ENCODE results near the gene SWAP70.
A peak's percentile ranks its signal among the peaks of the same experiment; 100 is the strongest.

SWAP70 gene

DNA sequence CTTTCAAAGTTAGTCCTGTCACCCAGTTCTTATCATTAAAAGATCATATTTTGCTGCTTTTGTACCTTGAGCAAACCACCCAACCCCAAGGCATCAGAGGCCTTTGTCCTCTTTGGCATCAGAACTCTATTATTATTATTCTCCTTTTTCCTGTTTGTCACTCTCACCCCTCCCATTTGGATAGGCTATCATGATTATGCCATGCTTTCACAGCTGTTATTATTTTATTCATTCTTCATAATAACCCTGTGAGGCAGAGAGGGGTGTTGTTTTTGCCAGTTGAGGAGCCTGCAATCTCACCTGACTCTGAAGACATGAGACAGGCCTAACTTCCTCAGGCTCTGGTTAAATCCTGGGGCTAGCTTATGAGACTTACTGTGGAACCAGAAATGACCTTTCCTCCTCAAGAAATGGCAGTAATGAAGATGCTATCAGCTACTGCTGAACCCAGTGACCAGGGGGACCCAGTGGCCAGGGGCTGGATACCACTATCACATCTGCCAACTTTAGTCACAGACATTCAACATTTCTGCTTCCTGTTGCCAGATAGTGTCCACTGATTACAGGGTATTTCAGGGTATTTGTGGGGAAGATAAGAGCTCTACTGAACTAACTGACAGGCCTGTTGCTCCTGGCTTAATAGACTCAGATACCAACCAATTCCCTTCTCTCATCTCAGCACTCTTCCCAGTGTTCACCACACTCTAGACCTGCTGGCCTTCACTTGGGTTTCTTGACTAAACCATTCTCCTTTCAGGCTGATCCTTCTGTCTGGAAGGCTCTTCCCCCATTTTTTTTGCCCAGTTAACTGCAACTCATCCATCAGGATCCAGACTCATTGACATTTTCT, 11.8 kb upstream of the SWAP70 start:
- no peak for DNase-seq

- DNase-seq: no peak
Observed at GRCh38 chr11:9653871-9654270, 10.0 kb upstream of the SWAP70 start.

DNA sequence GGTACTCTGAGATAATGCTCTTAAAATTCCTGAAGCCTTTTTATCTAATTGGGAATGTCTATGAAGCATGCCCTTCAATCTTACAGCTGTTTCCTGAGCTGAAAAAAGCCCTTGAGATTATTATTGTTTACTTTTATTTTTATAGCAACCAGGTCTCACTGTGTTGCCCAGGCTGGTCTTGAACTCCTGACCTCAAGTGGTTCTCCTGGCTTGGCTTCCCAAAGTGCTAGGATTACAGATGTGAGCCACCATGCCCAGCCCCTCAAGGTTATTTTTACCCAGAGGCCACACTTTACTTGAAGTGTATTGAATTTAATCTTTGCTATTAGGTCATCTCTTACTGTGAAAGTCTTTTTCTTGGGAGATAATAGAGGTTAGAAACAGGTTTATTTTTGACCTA, 7.0 kb upstream of the SWAP70 start:
- no peak for DNase-seq

- DNase-seq: no peak
Observed at GRCh38 chr11:9657531-9657930, 6.3 kb upstream of the SWAP70 start.

DNA sequence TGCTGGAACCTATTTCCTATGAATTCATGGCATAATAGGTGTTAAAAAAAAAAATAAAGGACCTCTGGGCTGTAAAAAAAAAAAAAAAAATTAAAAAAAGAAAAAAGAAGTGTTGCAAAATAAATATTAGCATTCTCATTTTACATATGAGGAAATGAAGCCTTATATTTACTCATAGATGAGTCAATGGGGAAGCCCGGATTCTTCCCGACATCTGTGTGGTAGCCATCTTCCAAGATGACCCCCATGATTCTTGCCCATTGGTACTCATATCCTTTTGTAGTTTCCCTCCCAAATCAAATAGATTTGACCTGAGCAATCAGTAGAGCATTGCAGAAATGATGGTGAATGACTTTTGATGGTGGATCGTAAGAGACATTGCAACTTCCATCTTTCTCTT, 3.0 kb upstream of the SWAP70 start:
- DNase-seq: no peak

- DNase-seq: no peak
Observed at GRCh38 chr11:9662273-9662672, 1.6 kb upstream of the SWAP70 start.

- DNase-seq: peak; percentile 10
Observed at GRCh38 chr11:9664276-9665171, 647 bp downstream of the SWAP70 start.

DNA sequence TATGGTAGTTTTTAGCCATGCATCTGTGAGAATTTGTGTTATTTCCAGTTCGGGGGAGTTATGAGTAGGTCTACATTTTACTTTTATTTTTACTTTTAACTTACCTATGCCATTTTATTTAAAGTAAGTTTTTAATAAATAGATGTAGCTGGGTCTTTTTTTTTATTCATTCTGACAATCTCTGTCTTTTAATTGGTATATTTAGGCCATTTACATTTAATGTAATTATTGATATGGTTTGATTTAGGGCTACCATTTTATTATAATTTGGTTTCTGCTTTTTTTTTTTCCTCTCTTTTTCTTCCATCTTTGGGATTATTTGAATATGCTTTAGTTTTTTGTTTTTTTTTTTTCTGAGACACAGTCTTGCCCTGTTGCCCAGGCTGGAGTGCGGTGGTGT, 1.9 kb downstream of the SWAP70 start:
- no peak for DNase-seq

- no peak for DNase-seq
Observed at GRCh38 chr11:9669954-9670353, 6.1 kb downstream of the SWAP70 start.

DNA sequence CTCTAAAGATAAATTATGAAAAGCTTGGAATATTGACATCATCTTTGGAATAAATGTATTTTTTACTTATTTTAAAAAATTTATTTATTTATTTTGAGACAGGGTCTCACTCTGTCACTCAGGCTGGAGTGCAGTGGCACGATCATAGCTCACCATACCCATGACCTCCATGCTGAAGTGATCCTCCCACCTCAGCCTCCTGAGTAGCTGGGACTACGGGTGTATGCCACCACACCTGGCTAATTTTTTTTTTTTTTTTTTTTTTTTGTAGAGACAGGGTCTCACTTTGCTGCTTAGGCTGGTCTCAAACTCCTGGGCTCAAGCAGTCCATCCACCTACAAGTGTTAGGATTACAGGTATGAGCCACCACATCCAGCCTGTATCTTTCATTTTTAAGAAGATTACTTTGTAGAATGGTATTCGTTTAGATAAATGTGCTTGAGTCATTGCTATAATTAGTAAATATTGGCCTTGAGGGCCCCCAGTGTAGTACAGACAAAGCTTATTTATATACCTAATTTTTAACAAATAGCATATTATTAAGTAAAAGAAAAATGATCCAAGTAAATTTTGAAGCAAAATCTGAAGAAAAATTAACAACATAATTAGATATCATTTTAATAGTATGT, 8.5 kb downstream of the SWAP70 start:
- DNase-seq: no peak

- DNase-seq: no peak
Observed at GRCh38 chr11:9672918-9673317, 9.0 kb downstream of the SWAP70 start.

DNA sequence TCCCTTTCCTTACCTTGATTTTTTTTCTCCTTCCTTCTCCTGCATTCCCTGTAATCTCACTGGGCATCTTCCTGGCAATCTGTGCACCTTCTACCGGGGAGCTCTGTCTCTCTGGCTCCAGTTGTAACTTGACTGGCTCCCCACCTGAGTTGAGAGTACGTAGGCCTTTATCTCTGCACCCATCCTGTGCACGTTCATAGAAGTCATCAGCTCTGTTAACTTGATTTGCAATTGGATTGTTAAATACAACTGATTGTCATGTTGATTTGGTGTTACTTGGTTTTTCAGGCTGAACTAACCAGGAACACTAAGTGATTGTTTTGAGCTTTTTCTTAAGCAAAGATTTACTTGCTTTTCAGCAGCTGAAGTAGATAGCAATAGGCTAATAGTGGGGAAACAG, 11.8 kb downstream of the SWAP70 start:
- DNase-seq: no peak

DNA sequence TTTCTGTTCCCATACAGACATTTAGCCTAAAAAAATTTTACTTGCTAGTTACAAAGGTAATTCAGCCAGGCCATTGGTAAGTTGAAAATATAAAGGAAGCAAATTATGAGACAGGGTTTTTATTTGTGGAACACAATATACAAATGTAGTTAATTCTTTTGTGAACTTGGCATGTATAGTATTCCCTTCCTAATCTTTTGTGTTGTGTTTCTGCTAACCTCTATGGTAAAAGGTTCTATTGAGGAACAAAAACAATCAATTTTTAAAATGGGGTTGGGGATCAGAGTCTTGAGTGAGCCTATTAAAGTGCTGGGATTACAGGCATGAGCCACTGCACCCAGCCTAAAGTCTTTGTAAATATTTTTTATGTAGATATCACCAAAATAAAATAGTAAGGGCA, 14.1 kb downstream of the SWAP70 start:
- no peak for DNase-seq

DNA sequence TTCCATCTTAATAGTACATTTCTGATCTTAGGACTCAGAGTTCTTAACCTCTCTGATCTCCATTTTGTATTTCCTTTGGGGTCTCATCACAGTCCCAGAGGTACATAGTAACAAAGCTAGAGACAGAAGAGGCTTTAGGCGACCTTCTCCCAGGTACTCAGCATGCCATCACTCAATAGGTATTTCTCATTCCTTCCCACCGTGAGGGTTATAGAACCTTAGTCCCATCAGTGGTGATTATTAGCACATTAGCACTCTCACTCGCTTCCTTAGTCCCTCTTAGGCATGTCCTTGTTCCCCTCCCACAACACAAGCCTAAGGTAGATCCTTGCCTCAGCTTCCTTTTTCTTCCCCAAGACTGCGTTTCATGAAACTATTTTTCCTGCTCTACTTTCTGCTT, 14.7 kb downstream of the SWAP70 start:
- no peak for DNase-seq

DNA sequence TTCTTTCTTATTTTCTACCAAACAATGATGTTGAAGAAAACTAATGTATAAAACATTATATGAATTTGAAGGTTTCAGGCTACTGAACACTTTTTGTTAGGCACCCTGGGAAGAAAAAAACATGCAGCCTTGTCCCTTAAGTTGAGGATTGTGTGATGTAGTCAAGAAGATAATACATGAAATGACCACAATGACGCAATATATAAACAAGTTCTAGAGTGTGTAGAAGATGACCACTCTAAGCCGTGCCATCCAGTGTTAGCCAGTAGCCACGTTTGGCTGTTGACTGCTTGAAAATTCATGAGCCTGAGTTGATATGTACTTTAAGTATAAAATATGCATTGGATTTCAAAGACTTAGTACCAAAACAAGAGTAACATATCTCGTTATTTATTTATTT, 16.2 kb downstream of the SWAP70 start:
- DNase-seq: no peak

- no peak for DNase-seq
Observed at GRCh38 chr11:9681583-9682372, 17.9 kb downstream of the SWAP70 start.

GRCh38 chr11:9687711-9688477, 24.0 kb downstream of the SWAP70 start:
- no peak for DNase-seq

DNA sequence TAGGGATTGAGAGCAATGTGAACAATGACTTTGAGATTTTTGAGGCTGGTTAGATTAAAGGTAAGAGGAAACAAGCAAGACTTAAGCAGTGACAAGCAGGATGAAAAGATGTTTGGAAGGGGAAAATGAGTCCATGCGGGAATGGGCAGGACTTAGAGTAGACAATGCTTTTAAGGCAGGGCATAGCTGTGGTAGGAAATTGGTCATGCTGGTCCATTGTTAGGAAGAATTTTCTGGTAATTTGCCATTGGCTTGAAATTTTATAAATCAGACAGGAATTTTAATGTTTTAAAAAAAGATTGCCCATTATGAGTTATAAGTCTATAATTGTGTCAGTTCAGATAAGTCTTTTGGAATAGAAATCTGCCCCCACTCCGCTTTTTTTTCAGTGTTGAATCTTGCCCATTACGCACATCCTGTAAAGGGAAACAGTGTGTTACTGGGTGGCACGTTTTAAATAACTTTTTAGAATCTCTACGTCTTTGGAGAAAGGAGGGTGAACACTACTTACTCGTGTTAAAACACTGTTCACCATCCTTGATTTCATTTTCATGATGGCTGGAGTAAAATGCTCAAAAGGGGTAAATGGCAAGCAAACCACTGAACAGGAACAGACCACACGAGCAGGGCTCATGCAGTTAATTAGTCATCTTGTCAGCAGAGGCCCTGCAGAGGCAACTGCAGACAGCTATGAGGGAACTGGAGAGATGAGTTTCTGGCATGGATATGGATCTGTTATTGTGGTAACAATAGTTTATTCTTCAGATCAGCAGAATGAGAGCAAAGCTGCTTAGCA, 25.0 kb downstream of the SWAP70 start:
- DNase-seq: no peak

- no peak for DNase-seq
Observed at GRCh38 chr11:9689721-9690120, 25.8 kb downstream of the SWAP70 start.

- no peak for DNase-seq
Observed at GRCh38 chr11:9691865-9692264, 28.0 kb downstream of the SWAP70 start.

- no peak for DNase-seq
Observed at GRCh38 chr11:9692691-9693090, 28.8 kb downstream of the SWAP70 start.

Data from NCI-H510A (cell line).